Muscle of back (tissue), 10 donors: ENCODE measurements around the gene CPZ. TPM values are rescaled to one million over a fixed set of nuclear protein-coding genes. Genes with fewer than 3 reads are reported as not detected.

Experiments used
- polyA plus RNA-seq, 10 donors: library from polyadenylated mRNA; unstranded; fragments of 120-200 nt; gene quantifications; one replicate each; pipeline ENCODE4 v1.2.1, GENCODE V29; 2013; ENCODE audit not compliant: insufficient read length in 10 of 10

CPZ gene
- polyA plus RNA-seq, 10 donors = 3.8 to 9.7 (median 6.3) TPM

Other genes with a start within 250 kb of the CPZ start
- gene ACOX3, start 152.0 kb upstream of the CPZ start, polyA plus RNA-seq = 10 to 100 TPM; 12.6 to 20.2 (median 15.5) TPM
- gene TRMT44, start 152.0 kb upstream of the CPZ start, polyA plus RNA-seq = 10 to 100 TPM in 6 of 10 donors, 1 to 10 TPM in 4; 7.9 to 12.9 (median 10.4) TPM
- 1 to 10 TPM in 1 of 10 donors, under 1 TPM in 9; 0.08 to 1.0 (median 0.53) TPM for gene GPR78, start 12.4 kb upstream of the CPZ start, polyA plus RNA-seq